HG02798 (cell line): Measurements from ENCODE around the gene RBMS2.
A peak's percentile ranks its signal among the peaks of the same experiment; 100 is the strongest.
"Not testable (repeated sequence)": the region's sequence is repeated elsewhere in the genome, so short reads cannot be mapped to it uniquely, and the experiment has no call there.

Source experiments
- ATAC-seq: cut with Tn5 transposase; IDR thresholded peaks from one replicate; pipeline ENCODE4 v1.9.1; 2021; ENCODE audit warnings: mild to moderate bottlenecking; ENCODE audit not compliant: unreplicated experiment, poor library complexity

Gene RBMS2, protein sequence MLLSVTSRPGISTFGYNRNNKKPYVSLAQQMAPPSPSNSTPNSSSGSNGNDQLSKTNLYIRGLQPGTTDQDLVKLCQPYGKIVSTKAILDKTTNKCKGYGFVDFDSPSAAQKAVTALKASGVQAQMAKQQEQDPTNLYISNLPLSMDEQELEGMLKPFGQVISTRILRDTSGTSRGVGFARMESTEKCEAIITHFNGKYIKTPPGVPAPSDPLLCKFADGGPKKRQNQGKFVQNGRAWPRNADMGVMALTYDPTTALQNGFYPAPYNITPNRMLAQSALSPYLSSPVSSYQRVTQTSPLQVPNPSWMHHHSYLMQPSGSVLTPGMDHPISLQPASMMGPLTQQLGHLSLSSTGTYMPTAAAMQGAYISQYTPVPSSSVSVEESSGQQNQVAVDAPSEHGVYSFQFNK

GRCh38 chr12:56521590-56522371 is at the start of gene RBMS2:
RBMS2 (plus strand) TSS chr12:56521820; CDS start chr12:56522024, 204 bp downstream.
- peak; percentile 52 for ATAC-seq

DNA sequence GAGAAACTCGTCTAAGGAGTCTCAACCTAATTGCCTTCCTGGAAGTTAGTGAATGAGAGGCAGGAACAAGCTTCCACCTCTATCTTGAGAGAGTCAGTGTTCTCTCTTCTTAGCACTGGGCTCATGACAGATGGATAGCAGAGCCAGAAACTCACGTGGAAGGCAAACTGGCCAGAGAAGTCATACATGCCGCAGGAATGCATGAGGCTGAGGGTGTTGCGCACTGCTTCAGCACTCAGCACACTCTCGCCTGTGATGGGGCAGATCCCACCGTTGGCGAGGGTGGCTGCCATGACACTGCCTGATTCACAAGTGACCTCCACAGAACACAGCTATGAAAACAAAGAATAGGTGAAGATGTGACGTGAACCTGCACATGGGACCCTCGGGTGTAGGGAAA is 47.2 kb upstream of the RBMS2 start:
- ATAC-seq = no peak

DNA sequence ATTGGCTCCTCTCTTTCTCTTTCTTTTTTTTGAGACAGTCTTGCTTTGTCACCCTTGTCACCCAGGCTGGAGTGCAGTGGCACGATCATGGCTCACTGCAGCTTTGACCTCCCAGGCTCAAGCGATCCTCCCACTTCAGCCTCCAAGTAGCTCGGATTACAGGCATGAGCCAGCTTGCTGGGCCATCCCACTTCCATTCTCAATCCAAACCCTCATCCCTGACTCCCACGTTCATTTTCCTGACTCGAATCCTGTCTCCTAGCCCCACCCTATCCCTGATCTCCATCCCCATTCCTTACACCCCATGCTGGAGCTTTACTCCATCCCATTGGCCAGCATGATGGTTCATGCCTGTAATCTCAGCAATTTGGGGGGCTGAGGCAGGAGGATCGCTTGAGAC is 45.5 kb upstream of the RBMS2 start:
- no peak for ATAC-seq

- no peak for ATAC-seq
Observed at GRCh38 chr12:56476972-56477432, 44.6 kb upstream of the RBMS2 start.

DNA sequence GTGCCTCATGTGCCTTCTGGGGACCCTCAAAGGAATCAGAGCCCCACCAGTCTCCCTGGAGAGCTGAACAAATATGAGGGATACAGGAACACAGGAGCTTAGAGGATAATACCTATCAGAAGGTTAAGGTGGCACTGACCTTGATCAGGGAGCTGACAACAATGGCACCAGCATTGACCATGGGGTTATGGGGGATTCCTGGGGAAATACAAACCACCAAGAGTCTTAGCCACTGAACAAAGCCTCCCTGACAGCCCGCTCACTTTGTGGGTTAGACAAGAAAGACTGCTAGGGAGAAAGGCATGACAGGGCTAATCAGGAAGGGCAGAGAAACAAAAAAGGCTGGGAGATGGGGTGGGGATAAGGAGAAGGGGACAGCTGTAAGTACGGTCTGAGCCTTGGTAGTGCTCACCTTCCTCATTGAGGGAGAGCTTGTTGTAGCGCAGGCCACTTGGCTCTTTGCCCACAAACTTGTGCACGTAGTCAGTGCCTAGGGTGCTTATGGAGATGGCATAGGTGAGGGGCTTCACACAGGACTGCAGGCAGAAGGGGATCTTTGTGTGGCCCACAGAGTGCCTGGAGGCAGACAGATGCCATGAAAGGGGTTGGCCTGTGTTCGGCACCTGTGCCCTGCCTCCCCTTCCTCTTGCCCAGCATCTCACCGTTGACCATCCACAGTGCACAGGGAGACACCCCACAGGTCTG is 43.9 kb upstream of the RBMS2 start:
- ATAC-seq = no peak

- ATAC-seq = no peak
Observed at GRCh38 chr12:56479625-56480024, 42.0 kb upstream of the RBMS2 start.

- ATAC-seq = no peak
Observed at GRCh38 chr12:56484566-56484965, 37.1 kb upstream of the RBMS2 start.

DNA sequence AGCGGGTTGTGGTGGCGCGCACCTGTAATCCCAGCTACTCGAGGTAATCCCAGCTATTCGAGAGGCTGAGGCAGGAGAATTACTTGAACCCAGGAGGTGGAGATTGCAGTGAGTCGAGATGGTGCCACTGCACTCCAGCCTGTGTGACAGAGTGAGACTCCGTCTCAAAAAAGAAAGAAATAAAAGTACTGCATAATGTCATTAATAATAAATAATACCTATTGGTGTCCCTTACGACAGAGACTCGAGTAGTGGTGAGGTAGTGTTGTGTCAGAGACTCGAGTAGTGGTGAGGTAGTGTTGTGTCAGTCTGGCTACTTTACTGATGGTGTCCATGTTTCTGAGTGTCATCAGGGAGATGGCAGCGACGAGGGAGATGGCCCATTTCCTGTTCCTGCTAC is 34.9 kb upstream of the RBMS2 start:
- no peak for ATAC-seq

GRCh38 chr12:56487448-56488040 is 34.1 kb upstream of the RBMS2 start:
- ATAC-seq = peak; percentile 26

- ATAC-seq = peak; percentile 93
Observed at GRCh38 chr12:56488041-56488955, 33.3 kb upstream of the RBMS2 start, which contains the start of gene GLS2. GLS2 (minus strand) TSS chr12:56488161; CDS start chr12:56488118, 43 bp downstream.

- no peak for ATAC-seq
Observed at GRCh38 chr12:56490360-56490759, 31.3 kb upstream of the RBMS2 start.

- ATAC-seq = not testable (repeated sequence)
Observed at GRCh38 chr12:56493409-56494105, 28.1 kb upstream of the RBMS2 start.

- ATAC-seq = not testable (repeated sequence)
Observed at GRCh38 chr12:56494106-56494415, 27.6 kb upstream of the RBMS2 start.

- ATAC-seq = not testable (repeated sequence)
Observed at GRCh38 chr12:56494481-56494880, 27.1 kb upstream of the RBMS2 start.

- not testable (repeated sequence) for ATAC-seq
Observed at GRCh38 chr12:56496704-56497103, 24.9 kb upstream of the RBMS2 start.

DNA sequence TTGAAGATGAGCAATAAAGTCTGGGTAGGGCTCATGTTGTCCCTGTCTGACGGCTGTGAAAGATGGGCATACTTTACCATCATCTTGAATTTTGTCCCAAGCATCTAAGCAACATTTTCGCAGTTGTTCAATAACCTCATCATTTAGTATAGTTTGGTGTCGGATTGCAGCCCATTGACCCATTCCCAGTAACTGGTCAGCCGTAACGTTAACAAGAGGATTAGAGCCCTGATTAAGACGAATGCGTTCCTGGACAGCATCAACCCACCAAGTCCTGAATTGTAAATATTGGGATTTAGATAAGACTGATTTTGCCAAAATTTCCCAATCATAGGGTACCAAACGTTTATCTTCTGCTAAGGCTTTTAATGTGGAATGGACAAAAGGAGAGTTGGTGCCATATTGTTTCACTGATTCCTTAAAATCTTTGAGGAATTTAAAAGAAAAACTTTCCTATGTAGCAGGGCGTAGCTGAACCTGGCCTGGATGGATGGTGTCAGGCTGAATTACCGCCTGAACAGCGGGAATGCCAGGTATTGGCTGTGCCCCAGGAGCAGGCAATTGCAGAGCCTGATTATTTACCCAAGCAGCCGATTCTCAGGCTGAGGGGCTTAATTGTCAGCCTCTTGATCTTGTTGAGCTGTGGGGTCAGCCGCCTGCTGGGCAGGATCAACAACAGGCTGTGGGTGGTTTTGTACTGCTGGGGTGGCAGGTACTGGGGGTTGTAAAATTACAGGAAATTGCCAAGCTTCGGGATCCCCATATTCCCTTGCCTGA is 23.3 kb upstream of the RBMS2 start:
- not testable (repeated sequence) for ATAC-seq

- ATAC-seq = not testable (repeated sequence)
Observed at GRCh38 chr12:56499452-56499851, 22.2 kb upstream of the RBMS2 start.

DNA sequence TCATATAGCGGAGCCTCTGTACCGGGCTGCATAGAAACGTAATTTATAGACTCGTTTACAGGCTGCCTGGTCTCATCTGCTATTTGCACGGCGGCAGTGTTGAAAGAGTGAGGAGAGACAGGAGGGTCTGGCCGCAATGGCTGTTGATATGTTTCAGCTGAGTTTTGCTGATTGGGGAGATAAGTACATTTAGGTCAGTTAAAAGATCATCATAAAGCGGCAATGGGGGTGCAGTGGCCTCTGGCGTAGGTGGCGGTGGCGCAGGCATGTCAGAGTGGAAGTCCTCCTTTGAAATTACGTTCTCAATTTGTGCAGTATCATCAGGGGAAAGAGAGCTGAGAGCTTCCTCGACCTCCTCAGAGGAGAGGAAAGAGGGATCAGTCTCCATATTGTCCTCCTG is 21.7 kb upstream of the RBMS2 start:
- not testable (repeated sequence) for ATAC-seq
